ENCODE measurements around the gene FOLR1.
A peak's percentile ranks its signal among the peaks of the same experiment; 100 is the strongest.
"Not testable (repeated sequence)": the region's sequence is repeated elsewhere in the genome, so short reads cannot be mapped to it uniquely, and the experiment has no call there.

The FOLR1 gene

DNA sequence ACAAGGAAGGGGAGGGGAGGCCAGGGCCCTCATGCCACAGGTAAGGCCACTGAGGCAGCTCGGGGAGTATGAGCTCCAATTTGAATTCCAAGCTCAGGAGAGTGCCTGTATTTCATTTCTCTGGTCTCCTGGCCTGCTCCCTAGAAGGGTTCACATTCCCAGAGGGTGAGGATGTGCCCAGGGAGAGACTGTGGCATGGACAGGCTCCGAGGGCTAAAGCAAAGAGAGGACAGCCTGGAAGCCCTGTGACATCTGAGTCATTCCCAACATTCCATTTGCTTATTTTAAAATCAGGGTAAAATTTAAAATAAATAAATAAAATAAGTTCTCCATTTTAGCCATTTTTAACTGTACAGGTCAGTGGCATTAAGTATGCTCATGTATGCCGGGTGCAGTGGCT lies 18.6 kb upstream of the FOLR1 start:
- FAIRE-seq (no peak), DNase-seq (ENCODE audit: insufficient read length) (no peak)
- TF ChIP-seq POLR2A (IDR thresholded peaks at IDR 0.05; ENCODE audit: low read depth, low read length) = no peak
- TF ChIP-seq POLR2AphosphoS5 (IDR thresholded peaks at IDR 0.05; ENCODE audit: low read depth, low read length) = no peak
- TF ChIP-seq TAF1 (IDR thresholded peaks at IDR 0.05; ENCODE audit: borderline replicate concordance, low read depth, low read length) = no peak

GRCh38 chr11:72174302-72175070 lies 17.5 kb upstream of the FOLR1 start:
- FAIRE-seq (no peak), DNase-seq (ENCODE audit: insufficient read length) (no peak)
- no peak for TF ChIP-seq TAF1 (IDR thresholded peaks at IDR 0.05; ENCODE audit: borderline replicate concordance, low read depth, low read length)
- no peak for TF ChIP-seq POLR2AphosphoS5 (IDR thresholded peaks at IDR 0.05; ENCODE audit: low read depth, low read length)
- TF ChIP-seq POLR2A (IDR thresholded peaks at IDR 0.05; ENCODE audit: low read depth, low read length) = no peak

- TF ChIP-seq POLR2AphosphoS5 (IDR thresholded peaks at IDR 0.05; ENCODE audit: low read depth, low read length) (no peak), POLR2A (IDR thresholded peaks at IDR 0.05; ENCODE audit: low read depth, low read length) (no peak), TAF1 (IDR thresholded peaks at IDR 0.05; ENCODE audit: borderline replicate concordance, low read depth, low read length) (no peak)
- DNase-seq (ENCODE audit: insufficient read length) (no peak), FAIRE-seq (no peak)
Measured at GRCh38 chr11:72177656-72178055, 14.3 kb upstream of the FOLR1 start.

DNA sequence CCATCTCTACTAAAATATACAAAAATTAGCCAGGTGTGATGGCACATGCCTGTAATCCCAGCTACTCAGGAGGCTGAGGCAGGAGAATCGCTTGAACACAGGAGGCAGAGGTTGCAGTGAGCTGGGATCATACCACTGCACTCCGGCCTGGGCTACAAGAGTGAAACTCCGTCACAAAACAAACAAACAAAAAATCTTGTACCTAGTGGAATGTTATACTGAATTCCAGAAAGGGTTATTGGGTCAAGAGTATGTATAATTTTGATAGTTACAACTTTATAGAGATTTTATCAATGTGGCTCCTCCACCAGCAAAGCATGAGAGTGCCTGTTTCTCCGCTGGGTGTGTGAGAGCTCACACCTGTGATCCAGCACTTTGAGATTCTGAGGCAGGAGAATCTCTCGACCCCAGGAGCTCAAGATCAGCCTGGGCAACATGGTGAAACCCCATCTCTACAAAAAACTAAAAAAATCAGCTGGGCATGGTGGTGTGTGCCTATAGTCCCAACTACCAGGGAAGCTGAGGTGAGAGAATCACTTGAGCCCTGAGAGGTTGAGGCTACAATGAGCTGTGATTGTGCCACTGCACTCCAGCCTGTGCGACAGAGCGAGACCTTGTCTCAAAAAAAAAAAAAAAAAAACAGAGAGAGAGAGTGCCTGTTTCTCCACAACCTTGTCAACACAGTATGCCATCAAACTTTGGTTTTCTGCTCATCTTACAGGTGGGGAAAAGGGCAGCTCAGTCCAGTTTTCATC lies 12.7 kb upstream of the FOLR1 start:
- FAIRE-seq (no peak), DNase-seq (ENCODE audit: insufficient read length) (no peak)
- TF ChIP-seq TAF1 (IDR thresholded peaks at IDR 0.05; ENCODE audit: borderline replicate concordance, low read depth, low read length) (no peak), POLR2AphosphoS5 (IDR thresholded peaks at IDR 0.05; ENCODE audit: low read depth, low read length) (no peak), POLR2A (IDR thresholded peaks at IDR 0.05; ENCODE audit: low read depth, low read length) (no peak)

DNA sequence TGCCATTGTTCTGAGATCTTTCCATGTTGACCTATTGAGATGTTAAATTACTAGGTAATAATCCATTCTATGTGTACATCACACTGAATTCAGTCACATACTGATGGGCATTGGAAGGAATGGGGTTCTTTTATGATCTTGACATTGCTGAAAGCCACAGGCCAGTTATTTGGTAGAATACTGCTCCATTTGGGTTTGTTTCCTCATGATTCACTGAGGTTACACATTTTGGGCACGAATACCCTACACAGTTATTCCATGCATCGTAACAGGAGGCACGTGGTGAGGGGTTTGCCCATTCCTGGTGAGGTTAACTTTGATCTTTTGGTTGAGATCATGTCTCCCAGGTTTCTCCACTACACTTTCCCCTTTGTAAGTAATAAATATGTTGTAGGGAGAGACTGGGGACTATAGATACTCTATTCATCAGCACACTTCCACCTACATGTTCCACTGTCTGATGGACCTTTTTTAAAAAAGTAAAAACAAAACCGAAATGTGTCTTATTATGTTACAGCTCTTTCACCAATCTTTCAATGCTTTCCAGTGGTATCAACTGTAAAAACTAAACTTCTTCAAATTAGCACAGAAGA lies 12.0 kb upstream of the FOLR1 start:
- FAIRE-seq = no peak
- no peak for TF ChIP-seq POLR2A (IDR thresholded peaks at IDR 0.05; ENCODE audit: low read depth, low read length)
- TF ChIP-seq TAF1 (IDR thresholded peaks at IDR 0.05; ENCODE audit: borderline replicate concordance, low read depth, low read length) = no peak
- TF ChIP-seq POLR2AphosphoS5 (IDR thresholded peaks at IDR 0.05; ENCODE audit: low read depth, low read length) = no peak
- no peak for DNase-seq (ENCODE audit: insufficient read length)

GRCh38 chr11:72180892-72181552 lies 10.9 kb upstream of the FOLR1 start:
- DNase-seq (ENCODE audit: insufficient read length); FAIRE-seq: not testable (repeated sequence)

DNA sequence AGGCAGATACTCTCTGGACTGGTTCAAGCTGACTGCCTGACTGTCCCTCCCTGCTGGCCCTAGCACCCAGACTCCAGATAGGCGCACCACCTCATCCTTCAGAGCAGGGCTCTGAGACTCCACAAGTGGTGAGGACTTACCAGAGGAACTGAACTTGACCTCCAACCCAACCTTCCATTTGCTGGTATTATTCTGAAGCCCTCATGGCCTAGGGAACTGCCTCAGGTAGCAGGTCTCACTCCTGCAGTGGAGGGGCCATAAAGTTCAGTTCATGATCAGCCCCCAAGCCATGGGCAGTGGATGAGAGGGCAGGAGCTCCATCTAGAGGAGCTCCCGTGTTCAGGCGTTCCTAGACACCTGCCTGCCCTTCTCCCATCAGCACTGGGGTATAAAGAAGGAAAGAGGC lies 10.4 kb upstream of the FOLR1 start:
- peak; percentile 36 for FAIRE-seq

DNA sequence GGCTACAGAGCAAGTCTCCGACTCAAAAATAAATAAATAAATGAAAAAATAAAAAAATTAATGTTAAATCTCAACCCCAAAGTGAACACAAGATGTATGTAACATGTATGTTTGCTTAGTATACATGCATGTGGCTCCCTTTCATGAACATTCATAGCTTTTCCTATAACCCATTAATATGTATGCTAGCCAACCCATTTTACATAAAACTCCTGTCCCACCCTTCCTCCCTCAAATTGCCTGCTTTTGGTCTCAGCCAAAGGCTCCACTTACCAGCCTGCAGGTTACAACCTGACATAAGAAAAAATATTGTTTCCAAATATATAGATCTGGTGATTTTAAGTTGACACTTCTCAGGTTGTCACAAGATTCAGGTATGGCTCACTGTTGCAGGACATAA lies 3.7 kb upstream of the FOLR1 start:
- TF ChIP-seq POLR2A (IDR thresholded peaks at IDR 0.05; ENCODE audit: low read depth, low read length) = no peak
- no peak for TF ChIP-seq TAF1 (IDR thresholded peaks at IDR 0.05; ENCODE audit: borderline replicate concordance, low read depth, low read length)
- TF ChIP-seq POLR2AphosphoS5 (IDR thresholded peaks at IDR 0.05; ENCODE audit: low read depth, low read length) = no peak
- DNase-seq (ENCODE audit: insufficient read length) (no peak), FAIRE-seq (no peak)

More for the DNA sequence above, 10.4 kb upstream of the FOLR1 start:
- not testable (repeated sequence) for DNase-seq (ENCODE audit: insufficient read length)

DNA sequence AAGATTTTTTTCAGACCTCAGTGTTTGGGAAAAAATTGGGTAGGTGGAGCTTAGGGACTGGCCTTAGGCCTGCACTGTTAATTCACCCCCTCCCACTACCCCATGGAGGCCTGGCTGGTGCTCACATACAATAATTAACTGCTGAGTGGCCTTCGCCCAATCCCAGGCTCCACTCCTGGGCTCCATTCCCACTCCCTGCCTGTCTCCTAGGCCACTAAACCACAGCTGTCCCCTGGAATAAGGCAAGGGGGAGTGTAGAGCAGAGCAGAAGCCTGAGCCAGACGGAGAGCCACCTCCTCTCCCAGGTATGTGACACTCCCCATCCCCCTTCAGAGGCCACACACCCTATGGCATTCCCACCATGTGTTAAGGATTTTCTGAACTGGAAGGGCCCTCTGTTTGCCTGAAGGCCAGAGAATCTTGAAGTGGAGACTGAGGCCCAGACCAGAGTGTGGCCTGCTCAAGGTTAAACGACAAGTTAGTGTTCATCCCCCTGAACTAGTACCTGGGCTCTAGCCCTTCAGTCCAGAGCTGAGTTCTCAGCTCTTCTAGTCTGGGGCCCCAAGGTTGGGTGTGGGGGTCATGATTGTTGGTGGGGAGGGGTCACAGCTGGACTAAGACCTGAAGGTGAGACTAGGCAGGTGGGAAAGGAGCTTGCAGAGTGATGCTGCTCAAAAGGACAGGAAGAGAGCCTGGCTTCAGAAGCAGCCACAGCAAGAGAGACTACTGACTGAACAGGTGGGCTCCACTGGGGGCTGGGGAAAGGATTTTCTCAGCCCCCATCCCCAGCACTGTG lies 2.3 kb upstream of the FOLR1 start:
- DNase-seq (ENCODE audit: insufficient read length) (no peak), FAIRE-seq (no peak)
- TF ChIP-seq TAF1 (IDR thresholded peaks at IDR 0.05; ENCODE audit: borderline replicate concordance, low read depth, low read length) = no peak
- no peak for TF ChIP-seq POLR2AphosphoS5 (IDR thresholded peaks at IDR 0.05; ENCODE audit: low read depth, low read length)
- TF ChIP-seq POLR2A (IDR thresholded peaks at IDR 0.05; ENCODE audit: low read depth, low read length) = no peak

DNA sequence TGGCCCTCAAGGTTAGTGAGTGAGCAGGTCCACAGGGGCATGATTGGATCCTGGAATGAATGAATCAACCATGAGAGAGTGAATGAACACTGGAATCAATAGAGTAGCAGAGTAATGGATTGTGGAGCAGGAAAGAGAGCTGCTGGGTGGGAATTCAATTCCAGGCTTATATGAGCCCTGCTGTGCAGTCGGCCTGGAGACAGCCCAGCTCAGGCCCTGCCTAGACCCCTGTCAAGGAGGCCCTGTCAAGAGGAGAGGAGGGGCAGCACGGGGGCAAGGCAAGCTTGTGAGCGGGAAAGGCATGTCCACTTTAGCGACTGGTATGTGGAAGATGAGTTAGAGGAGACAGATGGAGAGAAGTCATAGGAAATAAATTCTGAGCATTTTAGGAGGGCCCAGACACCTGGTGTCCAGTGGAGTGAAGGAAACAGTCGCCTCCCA lies 1.3 kb upstream of the FOLR1 start:
- DNase-seq (ENCODE audit: insufficient read length) (no peak), FAIRE-seq (no peak)
- TF ChIP-seq TAF1 (IDR thresholded peaks at IDR 0.05; ENCODE audit: borderline replicate concordance, low read depth, low read length) (no peak), POLR2AphosphoS5 (IDR thresholded peaks at IDR 0.05; ENCODE audit: low read depth, low read length) (no peak), POLR2A (IDR thresholded peaks at IDR 0.05; ENCODE audit: low read depth, low read length) (no peak)
